Raji (cell line): ENCODE results near the gene GFRA1.

Source experiments
- POLR2A ChIP-seq: IDR thresholded peaks from 2 replicates; pipeline ENCODE4 v1.6.1; 2011; ENCODE audit warnings: low read depth, low read length, control low read depth; ENCODE audit not compliant: insufficient read depth

GFRA1 gene

GRCh38 chr10:116281775-116282174 lies 8.8 kb upstream of the GFRA1 start:
- no peak for TF ChIP-seq POLR2A

DNA sequence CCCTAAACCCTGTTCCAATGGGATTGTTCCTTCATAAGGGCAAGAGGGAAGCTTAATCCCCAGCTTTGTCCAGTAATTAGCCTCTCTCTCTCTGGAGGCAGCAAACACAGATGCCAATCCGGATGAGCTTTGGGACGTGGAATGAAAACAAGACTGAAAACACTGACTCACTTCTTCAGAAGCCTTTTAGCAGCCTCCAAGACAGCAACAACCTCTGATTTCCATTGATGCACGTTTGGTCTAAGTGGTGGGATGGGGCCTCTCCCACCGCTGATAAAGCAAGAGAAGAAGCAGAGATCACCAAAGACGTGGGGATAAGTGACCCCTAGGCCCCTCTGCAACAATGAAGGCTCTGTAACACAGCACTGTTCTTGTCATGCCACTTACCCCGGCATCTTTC lies 5.8 kb upstream of the GFRA1 start:
- no peak for TF ChIP-seq POLR2A

GRCh38 chr10:116276981-116277380 lies 4.0 kb upstream of the GFRA1 start:
- no peak for TF ChIP-seq POLR2A

GRCh38 chr10:116274064-116274904 lies 1.3 kb upstream of the GFRA1 start:
- no peak for TF ChIP-seq POLR2A

DNA sequence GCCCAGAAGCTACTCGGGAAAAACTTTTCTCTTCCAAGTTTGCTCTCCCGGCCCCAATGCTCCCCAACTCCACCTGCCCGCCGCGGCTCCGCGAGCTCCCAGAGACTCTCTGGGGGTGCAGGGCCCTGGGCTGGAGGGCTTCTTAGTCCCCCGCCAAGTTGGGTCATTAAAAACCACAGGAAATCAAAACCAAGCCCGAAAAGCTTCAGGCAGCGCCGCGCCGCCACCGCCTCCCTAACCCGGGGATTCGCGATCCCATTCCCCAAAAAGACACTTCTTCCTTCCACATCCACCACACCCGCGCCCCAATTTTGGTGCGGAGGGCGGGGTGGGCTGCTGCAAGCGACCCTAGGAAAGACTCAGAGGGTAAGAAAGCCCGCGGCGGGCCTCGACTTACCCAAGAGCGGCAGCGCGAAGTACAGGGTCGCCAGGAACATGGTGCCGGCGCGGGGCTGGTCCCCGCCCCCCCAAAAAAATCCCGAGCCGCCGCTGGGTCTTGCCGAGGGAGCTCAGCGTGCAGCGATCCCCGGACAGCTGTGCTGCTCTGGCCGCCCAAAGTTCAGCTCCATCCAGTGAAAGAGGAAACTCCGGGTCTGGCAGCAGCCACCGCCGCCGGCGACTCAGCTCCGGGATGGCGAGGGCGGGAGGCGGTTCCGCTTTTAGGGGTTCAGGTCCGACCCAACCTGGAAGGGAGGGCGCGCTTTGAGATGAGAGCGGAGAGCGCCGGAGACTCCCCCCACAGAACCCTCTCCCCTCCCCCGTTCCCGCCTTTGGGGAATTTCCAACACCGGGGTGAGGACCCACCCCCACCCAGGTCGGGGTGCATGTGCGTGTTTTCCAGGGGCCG lies 1.2 kb downstream of the GFRA1 start:
- no peak for TF ChIP-seq POLR2A

DNA sequence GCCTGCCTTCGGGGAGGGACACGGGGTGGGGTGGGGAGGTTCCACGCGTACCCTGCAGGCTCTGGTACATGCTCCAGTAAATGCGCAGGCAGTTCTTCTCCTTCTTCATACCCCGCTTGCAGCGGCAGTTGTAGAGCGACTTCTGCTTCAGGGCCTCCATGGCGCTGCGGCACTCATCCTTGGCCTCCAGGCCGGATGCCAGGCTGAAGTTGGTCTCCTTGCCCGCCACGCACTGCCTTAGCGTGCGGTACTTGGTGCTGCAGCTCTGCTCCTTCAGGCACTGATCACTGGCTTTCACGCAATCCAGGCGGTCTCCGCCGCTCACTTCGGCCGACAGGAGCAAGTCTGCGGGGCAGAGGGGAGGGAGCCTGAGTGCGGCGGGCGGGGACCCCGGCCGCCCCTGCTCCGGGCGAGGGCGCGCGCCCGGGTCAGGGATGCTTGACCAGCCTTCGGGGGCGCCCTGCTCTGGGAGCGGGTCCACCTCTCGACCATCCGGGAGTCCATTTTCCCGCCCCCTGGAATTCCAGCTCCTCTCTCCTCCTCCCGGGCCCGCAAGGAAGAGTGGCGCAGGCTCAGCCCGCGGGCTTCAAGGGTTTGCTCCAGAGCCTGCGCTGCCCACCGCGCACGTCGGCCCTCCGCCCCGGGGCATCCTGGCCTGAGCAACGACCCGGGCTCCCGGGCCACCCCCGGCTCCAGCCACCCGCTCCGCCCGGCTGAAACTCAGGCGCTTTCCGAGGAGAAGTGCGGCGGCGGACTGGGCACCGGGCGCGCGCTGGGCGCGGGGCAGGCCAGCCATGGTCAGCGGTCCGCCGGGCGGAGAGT lies 2.0 kb downstream of the GFRA1 start:
- no peak for TF ChIP-seq POLR2A

- TF ChIP-seq POLR2A: no peak
Observed at GRCh38 chr10:116270126-116270770, 2.8 kb downstream of the GFRA1 start.

DNA sequence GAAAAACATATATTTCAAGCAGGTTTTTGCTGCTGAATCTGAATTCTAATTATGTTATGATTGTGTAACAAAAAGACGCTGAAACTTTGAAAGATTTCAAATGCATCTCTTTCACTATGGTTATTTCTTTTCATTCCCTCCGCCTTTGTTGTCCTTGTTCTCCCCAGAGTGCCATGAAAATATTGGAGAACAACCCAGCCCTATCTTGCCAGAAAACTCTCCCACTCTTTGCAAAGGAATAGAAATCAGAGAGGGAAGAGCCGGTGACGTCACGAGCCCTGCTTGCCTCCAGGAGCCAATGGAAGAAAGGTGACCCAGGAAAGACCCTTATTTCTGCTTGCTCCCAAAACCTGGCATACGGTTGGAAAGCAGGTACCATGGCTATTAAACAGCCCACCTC lies 3.4 kb downstream of the GFRA1 start:
- no peak for TF ChIP-seq POLR2A

- TF ChIP-seq POLR2A: no peak
Observed at GRCh38 chr10:116268976-116269375, 4.0 kb downstream of the GFRA1 start.

GRCh38 chr10:116265686-116266085 lies 7.3 kb downstream of the GFRA1 start:
- no peak for TF ChIP-seq POLR2A

GRCh38 chr10:116263870-116264655 lies 8.9 kb downstream of the GFRA1 start:
- TF ChIP-seq POLR2A: no peak

DNA sequence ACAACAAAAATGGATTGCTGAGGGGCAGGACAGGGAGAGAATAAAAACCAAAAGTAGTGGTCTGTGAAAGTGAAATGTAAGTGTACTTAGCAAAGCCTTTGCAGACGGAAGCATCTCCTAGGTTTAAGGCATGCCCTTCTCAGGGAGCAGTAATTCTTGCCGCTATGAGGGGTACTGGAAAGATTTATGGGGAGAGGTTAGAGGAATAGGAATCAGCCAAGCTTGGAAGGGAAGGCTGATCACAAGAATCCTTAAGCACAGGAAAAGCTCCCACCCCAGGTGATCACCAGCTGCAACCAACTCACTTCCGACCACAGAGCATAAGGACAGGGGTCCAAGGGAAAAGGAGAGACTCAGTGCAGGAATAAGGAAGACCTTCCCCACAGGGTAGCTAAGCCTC lies 10.3 kb downstream of the GFRA1 start:
- no peak for TF ChIP-seq POLR2A

GRCh38 chr10:116260599-116260998 lies 12.4 kb downstream of the GFRA1 start:
- no peak for TF ChIP-seq POLR2A

- TF ChIP-seq POLR2A: no peak
Observed at GRCh38 chr10:116259638-116260037, 13.4 kb downstream of the GFRA1 start.
